HEK293 (cell line): ENCODE measurements around the gene MYO5B.

Experiments
- HIC1 ChIP-seq: fragments of 450-650 bp; formaldehyde crosslinking; IDR thresholded peaks from 2 replicates; pipeline ENCODE4 v1.5.1; 2016; ENCODE audit warnings: missing biosample characterization, missing genetic modification characterization
- HOXC10 ChIP-seq: sonication (generic); formaldehyde crosslinking; IDR thresholded peaks from 2 replicates; pipeline ENCODE4 v1.8.1; 2023; ENCODE audit warnings: mild to moderate bottlenecking, missing genetic modification reagents
- MZF1 ChIP-seq: fragments of 450-650 bp; formaldehyde crosslinking; IDR thresholded peaks from 2 replicates; pipeline ENCODE4 v1.5.1; 2017; ENCODE audit warnings: missing biosample characterization, missing genetic modification characterization, borderline replicate concordance
- PRDM1 ChIP-seq: fragments of 450-650 bp; formaldehyde crosslinking; IDR thresholded peaks from 2 replicates; pipeline ENCODE4; 2016; ENCODE audit warnings: missing biosample characterization, missing genetic modification characterization
- REPIN1 ChIP-seq: fragments of 450-650 bp; formaldehyde crosslinking; IDR thresholded peaks from 2 replicates; pipeline ENCODE4 v1.5.1; 2017; ENCODE audit warnings: missing biosample characterization, missing genetic modification characterization, low read depth
- REST ChIP-seq: fragments of 450-650 bp; formaldehyde crosslinking; IDR thresholded peaks from 2 replicates; pipeline ENCODE4 v1.5.1; 2016; ENCODE audit warnings: missing biosample characterization, missing genetic modification characterization
- TSHZ1 ChIP-seq: fragments of 450-650 bp; formaldehyde crosslinking; IDR thresholded peaks from 2 replicates; pipeline ENCODE4 v1.5.1; 2016; ENCODE audit warnings: missing biosample characterization, missing genetic modification characterization, borderline replicate concordance
- ZBTB48 ChIP-seq: fragments of 450-650 bp; formaldehyde crosslinking; IDR thresholded peaks from 2 replicates; pipeline ENCODE4 v1.5.1; 2016; ENCODE audit warnings: missing biosample characterization, missing genetic modification characterization
- ZFP41 ChIP-seq: fragments of 450-650 bp; formaldehyde crosslinking; IDR thresholded peaks from 2 replicates; pipeline ENCODE4 v1.5.1; 2016; ENCODE audit warnings: missing biosample characterization, missing genetic modification characterization, borderline replicate concordance
- ZNF148 ChIP-seq: fragments of 450-650 bp; formaldehyde crosslinking; IDR thresholded peaks from 2 replicates; pipeline ENCODE4 v1.5.0; 2017; ENCODE audit warnings: missing biosample characterization, missing genetic modification characterization, borderline replicate concordance
- ZNF311 ChIP-seq: fragments of 450-650 bp; formaldehyde crosslinking; IDR thresholded peaks from 2 replicates; pipeline ENCODE4 v1.5.1; 2017; ENCODE audit warnings: missing biosample characterization, missing genetic modification characterization, borderline replicate concordance
- ZNF335 ChIP-seq: fragments of 450-650 bp; formaldehyde crosslinking; conservative IDR thresholded peaks from 2 replicates; pipeline ENCODE4 v1.5.1; 2016; ENCODE audit warnings: missing biosample characterization, missing genetic modification characterization
- ZNF362 ChIP-seq: fragments of 450-650 bp; formaldehyde crosslinking; IDR thresholded peaks from 2 replicates; pipeline ENCODE4 v1.5.1; 2016; ENCODE audit warnings: missing biosample characterization, missing genetic modification characterization
- ZNF404 ChIP-seq: fragments of 450-650 bp; formaldehyde crosslinking; IDR thresholded peaks from 2 replicates; pipeline ENCODE4 v1.5.1; 2017; ENCODE audit warnings: missing biosample characterization, missing genetic modification characterization
- ZNF426 ChIP-seq: fragments of 450-650 bp; formaldehyde crosslinking; IDR thresholded peaks from 2 replicates; pipeline ENCODE4 v1.5.1; 2017; ENCODE audit warnings: missing biosample characterization, missing genetic modification characterization, mild to moderate bottlenecking, inconsistent platforms, moderate library complexity
- ZNF449 ChIP-seq: fragments of 450-650 bp; formaldehyde crosslinking; IDR thresholded peaks from 2 replicates; pipeline ENCODE4 v1.5.1; 2017; ENCODE audit warnings: missing biosample characterization, mild to moderate bottlenecking, missing genetic modification characterization, moderate library complexity
- ZNF513 ChIP-seq: fragments of 450-650 bp; IDR thresholded peaks from 2 replicates; pipeline ENCODE4 v1.5.1; 2018; ENCODE audit warnings: missing biosample characterization, missing genetic modification characterization
- ZNF529 ChIP-seq: fragments of 450-650 bp; formaldehyde crosslinking; IDR thresholded peaks from 2 replicates; pipeline ENCODE4 v1.5.1; 2017; ENCODE audit warnings: missing genetic modification characterization, missing biosample characterization; ENCODE audit not compliant: insufficient replicate concordance
- ZNF560 ChIP-seq: fragments of 450-650 bp; formaldehyde crosslinking; IDR thresholded peaks from 2 replicates; pipeline ENCODE4 v1.5.1; 2017; ENCODE audit warnings: missing biosample characterization, missing genetic modification characterization, borderline replicate concordance
- ZNF639 ChIP-seq: fragments of 450-650 bp; formaldehyde crosslinking; IDR thresholded peaks from 2 replicates; pipeline ENCODE4 v1.5.1; 2016; ENCODE audit warnings: missing biosample characterization, missing genetic modification characterization
- ZNF792 ChIP-seq: fragments of 450-650 bp; formaldehyde crosslinking; IDR thresholded peaks from 2 replicates; pipeline ENCODE4 v1.5.1; 2016; ENCODE audit warnings: missing biosample characterization, missing genetic modification characterization
- ZNF843 ChIP-seq: fragments of 450-650 bp; formaldehyde crosslinking; IDR thresholded peaks from 2 replicates; pipeline ENCODE4 v1.5.1; 2016; ENCODE audit warnings: missing biosample characterization, missing genetic modification characterization

MYO5B gene

GRCh38 chr18:49814147-49814499 is 380.8 kb downstream of the MYO5B start (continued):
- TF ChIP-seq HIC1 (tag by site-specific recombination) (no peak), ZBTB48 (tag by site-specific recombination) (peak; percentile 9; the same call in 1 of the 2 replicates), ZNF513 (no peak), ZNF311 (tag by site-specific recombination) (no peak), ZNF639 (no peak), ZNF362 (tag by site-specific recombination) (no peak), ZNF426 (no peak), ZNF148 (tag by site-specific recombination) (no peak), ZNF449 (no peak), ZNF792 (tag by site-specific recombination) (no peak), ZNF404 (no peak), MZF1 (no peak), ZFP41 (tag by site-specific recombination) (no peak), PRDM1 (tag by site-specific recombination) (no peak), ZNF843 (tag by site-specific recombination) (no peak), TSHZ1 (tag by site-specific recombination) (no peak), ZNF529 (tag by site-specific recombination) (no peak), REST (tag by site-specific recombination) (0 out of 2 replicates have a peak, but pooled peaks have one; percentile 33), ZNF560 (no peak), HOXC10 (CRISPR knock-in tag) (no peak), ZNF335 (tag by site-specific recombination) (peak; percentile 76; the same call in 1 of the 2 replicates), REPIN1 (tag by site-specific recombination) (no peak)
